Cardiac atrium fibroblast (primary cell): Measurements from ENCODE around the gene NGB. TPM values are rescaled to one million over a fixed set of nuclear protein-coding genes. Genes with fewer than 3 reads are reported as not detected.

Experiments used
- total RNA-seq: library from RNA; depleted of rRNA; stranded (reverse); fragments of >200 nt; gene quantifications from 2 replicates; pipeline ENCODE4 v1.2.3, GENCODE V29; 2015

The NGB gene
- total RNA-seq, result not detected in 2 replicates

GRCh38 chr14:77271113-77271710, at the start of gene NGB:
Gene NGB (minus strand): TSS chr14:77271206. CDS start chr14:77270937, 269 bp downstream.

GRCh38 chr14:77320238-77320935, 49.4 kb upstream of the NGB start, which contains the start of gene POMT2:
Gene POMT2 (minus strand): TSS chr14:77320883. CDS start chr14:77320681, 202 bp downstream.

Other genes starting within 250 kb of the NGB start
- gene IRF2BPL, start 242.5 kb downstream of the NGB start, total RNA-seq, result 39.9 and 43.0 TPM in 2 replicates
- 9.4 and 12.6 TPM in 2 replicates for gene CIPC, start 172.9 kb downstream of the NGB start, total RNA-seq
- gene ZDHHC22, start 129.4 kb downstream of the NGB start, total RNA-seq, result not detected in 2 replicates
- gene TMEM63C, start 89.4 kb downstream of the NGB start, total RNA-seq, result 1.5 TPM in 1 of 2 replicates, not detected in the other
- 8.7 and 10.5 TPM in 2 replicates for gene POMT2, start 49.7 kb upstream of the NGB start, total RNA-seq
- gene GSTZ1, start 49.8 kb upstream of the NGB start, total RNA-seq, result 40.7 and 53.4 TPM in 2 replicates
- 5.8 and 8.9 TPM in 2 replicates for gene TMED8, start 105.9 kb upstream of the NGB start, total RNA-seq
- 1.1 TPM in 2 replicates for gene SAMD15, start 106.2 kb upstream of the NGB start, total RNA-seq
- gene NOXRED1, start 152.3 kb upstream of the NGB start, total RNA-seq, result not detected in 2 replicates
- gene VIPAS39, start 186.4 kb upstream of the NGB start, total RNA-seq, result 17.3 and 32.7 TPM in 2 replicates
- gene AHSA1, start 186.9 kb upstream of the NGB start, total RNA-seq, result 93.0 and 104 TPM in 2 replicates
- 0.97 and 1.1 TPM in 2 replicates for gene ISM2, start 227.6 kb upstream of the NGB start, total RNA-seq